GM12891 (cell line): ENCODE results near the gene MYLK3.

Source experiments
- PAX5 ChIP-seq: IDR thresholded peaks from 2 replicates; pipeline ENCODE4 v1.6.1; 2011; ENCODE audit warnings: low read length, moderate library complexity, mild to moderate bottlenecking; ENCODE audit not compliant: insufficient read depth, severe bottlenecking
- POLR2A ChIP-seq: IDR thresholded peaks from 2 replicates; pipeline ENCODE4 v1.6.1; 2011; ENCODE audit warnings: low read depth, low read length, control low read depth
- POLR2AphosphoS5 ChIP-seq: IDR thresholded peaks from 2 replicates; pipeline ENCODE4 v1.6.1; 2011; ENCODE audit warnings: low read depth, low read length, control low read depth
- TAF1 ChIP-seq: IDR thresholded peaks from 2 replicates; pipeline ENCODE4 v1.6.1; 2011; ENCODE audit warnings: low read depth, low read length, control low read depth

DNA sequence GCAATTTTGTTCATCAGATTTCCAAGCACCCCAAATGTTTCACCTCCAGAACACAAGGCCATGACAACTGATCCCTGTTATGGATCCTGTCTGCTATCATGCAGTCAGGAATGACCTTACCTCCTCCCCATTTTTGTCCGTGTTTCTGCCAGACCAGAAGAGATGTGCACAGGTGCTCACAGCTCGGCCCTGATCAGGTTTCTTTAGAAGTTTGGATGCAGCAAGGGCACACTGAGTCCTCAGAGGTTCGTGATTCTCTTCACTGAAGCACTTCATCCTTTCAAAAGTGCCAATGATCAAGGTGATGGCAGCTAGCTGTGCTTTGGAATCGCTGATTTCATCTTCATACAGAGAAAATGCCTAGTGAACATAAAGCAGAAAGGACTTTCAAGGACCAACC is 86.0 kb downstream of the MYLK3 start:
- no peak for TF ChIP-seq POLR2A
- no peak for TF ChIP-seq POLR2AphosphoS5
- no peak for TF ChIP-seq PAX5
- TF ChIP-seq TAF1 = no peak
